HT-29 (cell line): ENCODE measurements around the gene FNIP2. TPM values are rescaled to one million over a fixed set of nuclear protein-coding genes. Genes with fewer than 3 reads are reported as not detected.
"Not testable (repeated sequence)": the region's sequence is repeated elsewhere in the genome, so short reads cannot be mapped to it uniquely, and the experiment has no call there.

ENCODE experiments used
- DNase-seq: peaks from one replicate; pipeline ENCODE4 v3.0.0-alpha.2; 2015; ENCODE audit warnings: low spot score
- total RNA-seq: library from RNA; depleted of rRNA; stranded (reverse); fragments of >200 nt; shearing (Covaris generic); gene quantifications from 2 replicates; pipeline ENCODE4 v1.2.3, GENCODE V29; 2014

Gene FNIP2
- total RNA-seq, 1 experiment from 2014 or later: 15.1 TPM

DNA sequence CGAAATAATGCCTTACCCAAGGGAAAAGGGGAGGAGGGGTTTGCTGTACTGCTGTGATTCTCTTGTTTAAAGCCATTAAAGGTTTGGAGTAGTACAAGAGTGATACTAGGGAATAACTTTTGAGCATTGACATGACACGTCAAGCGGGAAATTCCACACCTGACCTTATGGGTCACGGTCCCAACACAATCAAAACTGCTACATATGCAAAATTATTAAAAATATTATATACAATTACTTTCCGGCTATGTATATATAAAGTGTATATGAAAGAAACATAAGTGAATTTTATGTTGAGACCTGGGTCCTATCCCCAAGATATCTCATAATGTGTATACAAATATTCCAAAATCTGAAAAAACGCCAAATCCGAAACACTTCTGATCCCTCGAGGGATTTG is 21.0 kb downstream of the FNIP2 start:
- no peak for DNase-seq

DNA sequence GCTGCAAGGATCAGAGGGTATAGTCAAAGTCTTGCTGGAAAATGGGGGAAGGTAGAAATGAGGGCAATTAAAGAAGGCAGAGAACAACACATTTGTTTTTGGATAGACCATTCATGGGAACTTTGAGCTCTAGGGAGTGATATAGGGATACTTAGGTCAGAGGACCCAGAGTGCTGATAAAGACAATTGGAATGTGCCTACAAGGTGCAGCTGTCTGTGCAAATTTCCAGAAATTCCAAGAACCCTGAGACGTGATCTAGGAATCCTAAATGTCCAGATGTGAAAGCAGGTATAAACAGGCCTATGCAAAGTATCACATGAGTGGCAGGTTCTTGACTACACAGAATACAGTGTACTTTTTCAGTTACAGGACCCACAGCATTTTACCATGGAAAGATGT is 24.2 kb downstream of the FNIP2 start:
- no peak for DNase-seq

DNA sequence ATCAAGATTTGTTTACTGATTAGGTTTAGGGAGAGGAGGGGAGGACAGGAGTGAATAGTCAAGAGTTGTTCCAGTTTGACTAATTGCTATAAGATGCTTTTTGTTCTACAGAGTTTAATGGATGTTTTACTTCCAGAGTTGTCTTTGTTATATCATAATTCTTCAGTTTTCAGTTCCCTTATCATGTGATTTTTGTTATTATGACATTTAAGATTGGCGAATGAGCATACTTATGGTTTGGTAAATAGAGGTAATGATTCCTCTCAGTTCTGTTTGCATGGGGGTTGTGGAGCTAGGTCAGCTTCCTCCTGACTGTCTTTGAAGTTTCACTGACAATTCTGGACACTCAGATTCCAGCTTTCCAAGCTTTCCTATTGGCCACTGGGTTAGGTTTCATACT is 24.6 kb downstream of the FNIP2 start:
- DNase-seq: not testable (repeated sequence)

DNA sequence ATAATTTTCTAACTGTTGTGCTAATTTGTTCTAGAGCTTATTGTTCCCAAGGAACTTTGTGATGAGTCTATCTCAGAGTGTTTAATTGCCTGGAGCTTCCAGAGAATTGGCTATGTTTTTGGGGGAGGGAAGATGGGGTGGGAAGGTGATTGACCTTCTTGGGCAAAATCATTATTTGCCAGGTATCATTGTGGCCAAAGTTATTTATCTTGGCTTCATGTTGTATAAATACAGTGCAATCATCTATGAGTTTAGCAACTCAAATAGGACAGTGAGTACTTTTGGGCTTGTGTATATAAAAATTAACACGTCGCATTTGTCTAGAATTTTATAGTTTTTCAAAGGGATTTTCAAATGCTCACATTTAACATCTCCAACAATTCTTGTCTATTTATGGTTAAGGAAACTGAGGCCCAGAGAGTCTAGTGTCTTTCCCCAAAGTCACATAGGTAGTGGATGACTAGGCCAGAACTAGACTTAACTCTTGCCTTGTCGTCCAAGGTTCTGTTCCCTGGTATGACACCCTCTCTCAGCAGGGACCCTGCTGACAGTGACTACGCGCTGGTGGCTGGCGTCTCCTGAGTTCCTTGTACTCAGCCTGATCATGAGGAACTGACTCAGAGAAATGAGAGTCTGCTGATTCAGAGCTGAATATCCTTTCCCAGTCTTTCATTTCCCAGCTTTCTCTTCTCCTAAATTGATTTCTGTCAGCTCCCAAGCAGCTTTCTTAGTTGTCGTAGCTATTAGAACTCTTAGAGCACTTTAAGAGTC is 27.7 kb downstream of the FNIP2 start:
- DNase-seq: no peak

DNA sequence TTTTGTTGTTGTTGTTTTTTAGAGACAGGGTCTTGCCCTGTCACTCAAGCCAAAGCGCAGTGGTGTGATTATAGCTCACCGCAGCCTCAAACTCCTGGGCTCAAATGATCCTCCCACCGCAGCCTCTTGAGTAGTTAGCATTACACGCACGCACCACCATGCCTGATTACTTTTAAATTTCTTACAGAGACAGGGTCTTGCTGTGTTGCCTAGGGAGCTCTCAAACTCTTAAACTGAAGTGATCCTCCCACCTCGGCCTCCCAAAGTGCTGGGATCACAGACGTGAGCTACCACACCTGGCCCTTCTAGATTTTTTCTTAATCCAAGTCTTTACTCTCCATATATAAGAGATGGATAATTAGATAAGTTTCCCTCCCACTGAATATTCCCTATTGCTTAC is 29.2 kb downstream of the FNIP2 start:
- no peak for DNase-seq

DNA sequence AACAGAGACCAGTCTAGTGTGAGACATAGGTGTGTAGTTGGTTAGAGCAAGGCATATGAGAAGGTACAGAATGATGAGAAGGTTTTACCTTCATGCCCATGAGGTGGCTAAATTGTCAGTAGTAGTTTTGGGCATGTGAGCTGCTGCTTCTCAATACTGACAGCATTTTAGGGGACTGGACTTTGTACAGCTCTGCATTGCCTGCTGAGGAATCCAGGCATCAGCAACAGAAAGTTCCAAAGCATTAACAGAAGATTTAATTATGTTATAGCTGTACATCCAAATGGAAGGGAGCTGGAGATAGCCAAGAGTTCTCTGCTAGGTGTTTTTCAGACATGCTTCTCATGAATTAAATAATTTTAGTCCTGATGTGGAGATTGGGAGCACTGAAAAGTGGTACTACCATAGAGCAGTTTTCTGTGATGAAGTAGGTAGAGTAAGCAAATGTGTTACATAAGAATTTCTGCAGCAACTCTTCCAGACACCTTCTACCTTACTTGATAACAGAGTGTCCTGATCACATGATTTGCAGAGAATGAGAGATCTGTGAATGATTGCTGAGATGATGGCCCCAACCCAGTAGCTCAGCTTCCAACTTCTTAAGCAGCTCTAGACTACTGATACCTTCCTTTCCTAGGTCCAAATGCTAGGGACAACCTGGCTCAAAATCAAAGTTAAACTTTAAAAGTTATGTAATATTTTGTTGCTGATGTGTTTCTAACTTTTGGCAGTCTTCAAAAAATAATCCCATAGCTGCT is 30.4 kb downstream of the FNIP2 start:
- no peak for DNase-seq

DNA sequence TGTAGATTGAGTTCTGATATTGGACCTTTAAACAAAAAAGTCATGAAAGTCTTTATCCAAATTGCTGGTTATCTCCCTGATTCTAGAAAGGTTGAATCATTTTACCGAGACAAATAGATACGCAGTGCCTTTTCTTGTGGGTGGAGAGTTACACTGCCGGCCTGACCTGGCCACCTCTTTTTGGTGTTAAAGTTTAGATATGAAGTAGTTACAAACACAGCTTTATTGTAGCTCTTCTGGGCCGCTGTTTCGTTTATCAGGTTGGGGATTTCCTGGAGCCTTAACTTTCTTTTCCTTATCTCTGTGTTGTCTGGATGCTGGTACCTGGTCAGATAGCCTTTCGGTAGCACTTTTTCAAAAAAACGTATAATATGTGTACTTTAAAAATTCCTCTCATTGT is 31.0 kb downstream of the FNIP2 start:
- no peak for DNase-seq

DNA sequence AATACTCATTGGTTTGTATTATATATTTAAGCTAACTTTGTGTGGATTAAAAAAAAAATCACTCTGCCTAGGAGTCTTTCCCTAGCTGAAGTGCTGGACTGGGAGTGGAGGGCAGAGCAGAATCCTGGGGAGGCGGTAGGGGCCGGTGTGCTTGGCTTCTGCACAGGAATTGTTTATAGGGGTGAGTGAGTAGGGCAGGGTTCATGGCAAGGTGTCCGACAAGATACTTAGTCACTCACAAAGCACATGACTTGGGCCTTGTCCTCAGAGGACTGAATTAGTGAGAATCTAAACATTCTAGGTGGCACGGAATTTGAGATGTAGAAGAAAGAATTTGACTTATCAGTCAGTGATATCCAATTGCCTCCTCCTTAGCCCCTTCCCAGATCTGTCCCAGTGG is 32.2 kb downstream of the FNIP2 start:
- peak; percentile 21 for DNase-seq

DNA sequence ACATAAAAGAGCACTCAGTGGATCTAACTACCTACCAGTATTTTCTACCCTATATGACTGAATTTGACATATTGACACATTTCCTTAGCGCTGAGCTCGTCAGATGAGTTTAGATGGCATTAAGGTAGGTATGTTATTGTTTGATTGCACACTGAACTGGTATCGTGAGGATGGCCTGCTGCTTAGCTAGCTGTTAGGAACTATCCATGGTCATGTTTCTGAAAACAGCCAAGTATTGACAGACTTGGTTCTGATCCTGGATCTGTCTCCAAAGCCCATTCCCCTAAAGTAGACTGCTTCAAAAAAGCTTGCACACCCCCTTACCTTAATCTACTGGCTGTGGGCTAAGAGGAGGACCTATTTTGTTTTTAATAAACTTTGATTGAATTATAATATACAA is 32.9 kb downstream of the FNIP2 start:
- DNase-seq: no peak

DNA sequence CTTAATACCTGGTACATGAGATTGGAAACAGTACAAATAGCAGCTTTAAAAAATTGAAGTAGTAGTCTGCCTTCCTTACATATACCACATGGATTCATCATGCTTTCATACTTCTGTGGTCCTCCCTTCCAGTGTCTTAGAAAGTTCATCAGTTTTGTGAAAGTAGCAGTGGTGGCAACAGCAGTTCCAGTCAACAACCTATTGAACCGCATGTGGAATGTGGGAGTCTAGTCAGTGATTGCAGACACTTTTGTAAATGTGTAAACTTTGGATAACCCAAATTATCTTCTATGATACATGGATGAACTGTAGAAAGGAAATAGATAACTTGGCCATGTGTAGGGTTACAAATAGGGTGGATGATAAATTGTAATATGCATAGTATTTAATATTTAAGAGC is 34.1 kb downstream of the FNIP2 start:
- no peak for DNase-seq

DNA sequence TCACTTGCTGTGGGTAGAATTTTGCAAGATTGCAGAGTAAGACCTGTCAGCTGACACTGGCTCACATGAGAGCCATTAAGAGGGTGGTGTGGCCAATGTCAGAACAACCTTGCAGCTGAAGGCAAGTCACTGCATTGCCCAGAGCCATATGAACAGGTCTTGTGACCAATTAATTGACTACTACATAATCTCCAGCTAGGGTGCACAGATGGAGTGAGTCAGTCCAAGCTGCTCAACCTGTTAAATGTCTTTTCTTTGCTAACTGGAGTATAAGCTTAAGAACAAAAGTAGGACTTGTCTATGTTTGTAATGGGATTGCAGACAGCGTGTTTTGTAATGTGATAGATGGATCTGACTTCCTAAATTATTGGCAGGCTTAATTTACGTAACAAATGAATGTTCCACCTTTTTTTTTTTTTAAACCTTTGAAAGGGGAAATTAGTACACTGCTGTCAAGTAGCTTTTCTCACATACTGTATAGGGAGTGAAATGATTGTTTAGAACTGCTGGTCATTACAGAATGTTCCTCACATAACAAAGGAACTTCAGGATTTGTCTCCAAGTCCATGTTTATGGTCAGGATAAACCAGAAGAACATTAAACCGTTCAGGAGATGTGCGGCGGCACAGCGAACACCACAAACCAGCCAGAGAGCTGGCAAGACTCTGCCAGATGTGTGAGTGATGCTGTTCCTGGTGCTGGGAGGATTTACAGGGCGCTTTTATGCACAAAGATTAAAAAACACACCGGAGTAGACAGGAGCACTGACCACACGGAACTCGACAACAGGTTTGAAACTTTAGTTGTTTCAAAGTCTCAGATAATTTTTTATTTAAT is 37.0 kb downstream of the FNIP2 start:
- peak; percentile 50 for DNase-seq

- DNase-seq: no peak
Observed at GRCh38 chr4:158807691-158808090, 38.9 kb downstream of the FNIP2 start.

- DNase-seq: no peak
Observed at GRCh38 chr4:158808399-158808798, 39.6 kb downstream of the FNIP2 start.

- not testable (repeated sequence) for DNase-seq
Observed at GRCh38 chr4:158809208-158809607, 40.4 kb downstream of the FNIP2 start.

DNA sequence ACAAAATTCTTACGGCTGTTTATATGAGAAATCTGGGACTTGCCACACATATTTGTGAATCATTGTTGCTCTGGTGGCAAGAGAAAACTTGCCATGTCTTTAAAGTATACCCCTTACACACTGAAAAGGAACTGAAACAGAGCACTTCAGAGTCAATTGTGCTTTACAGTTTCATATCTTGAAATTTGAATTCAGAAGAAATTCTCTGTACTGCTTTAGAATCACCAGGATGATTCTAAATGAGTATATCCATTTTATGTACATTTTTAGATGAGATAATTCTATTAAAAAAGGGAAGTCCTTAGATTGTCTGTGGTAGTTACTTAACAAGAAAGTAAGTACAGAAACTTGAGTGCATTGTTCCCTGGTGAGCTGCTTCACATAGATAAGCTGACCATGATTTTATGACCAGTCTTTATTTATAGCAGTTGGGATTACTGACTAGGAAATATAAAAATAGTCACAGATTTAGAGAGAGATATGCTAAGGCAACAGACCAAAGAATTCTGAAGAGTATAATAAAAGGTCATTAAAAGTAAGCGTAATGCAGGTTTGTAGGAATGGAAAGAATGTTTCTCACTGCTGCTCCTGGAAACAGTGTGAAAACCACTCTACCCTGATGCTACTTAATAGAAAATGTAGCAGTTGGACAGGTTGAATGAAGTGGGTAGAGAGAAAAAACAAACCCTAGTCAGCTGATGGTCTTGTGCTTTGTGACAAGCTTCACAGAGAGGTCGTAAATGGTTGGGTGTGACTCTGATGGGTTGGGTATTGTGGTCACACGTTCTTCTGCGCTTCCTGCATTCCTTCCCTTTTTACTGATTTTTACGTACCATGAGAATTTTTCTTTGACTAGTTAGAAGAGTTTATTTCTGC is 41.0 kb downstream of the FNIP2 start:
- peak; percentile 73 for DNase-seq

- peak; percentile 68 for DNase-seq
Observed at GRCh38 chr4:158810487-158811215, 41.8 kb downstream of the FNIP2 start.

DNA sequence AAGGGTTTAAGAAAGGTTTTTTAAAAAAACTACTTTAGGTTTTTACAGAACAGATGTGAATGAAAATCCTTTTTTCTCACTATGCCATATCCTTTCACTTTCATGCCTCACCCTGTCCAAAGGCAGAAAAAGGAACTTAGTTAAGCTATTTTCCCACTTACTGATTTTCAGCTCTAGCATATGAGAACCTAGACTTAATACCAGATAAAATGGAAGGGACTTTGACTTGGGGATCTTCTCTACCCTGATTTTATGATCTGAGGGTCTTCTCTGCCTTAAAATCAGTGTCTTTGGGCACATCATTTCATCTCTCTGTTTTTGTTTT is 42.4 kb downstream of the FNIP2 start:
- DNase-seq: no peak

- no peak for DNase-seq
Observed at GRCh38 chr4:158811704-158812103, 42.9 kb downstream of the FNIP2 start.

DNA sequence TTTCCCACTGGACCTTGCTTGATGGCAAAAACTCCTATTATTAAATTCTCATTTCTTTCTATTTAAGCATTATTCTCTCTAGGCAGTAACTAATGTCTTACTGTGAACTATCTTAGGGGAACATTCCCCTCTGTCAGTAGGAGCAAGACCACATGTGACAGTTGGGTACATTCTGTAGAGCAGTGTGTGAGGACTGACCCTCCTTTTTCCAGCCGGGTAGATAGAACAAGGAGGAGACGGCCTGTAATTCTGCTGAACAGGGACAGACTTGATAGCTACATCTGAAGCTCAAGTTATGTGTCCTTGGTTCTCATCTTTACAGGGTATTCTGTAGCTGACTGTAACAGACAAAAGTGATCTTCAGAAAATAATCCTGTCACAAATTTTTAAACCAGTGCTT is 43.3 kb downstream of the FNIP2 start:
- no peak for DNase-seq

GRCh38 chr4:158812543-158812942 is 43.7 kb downstream of the FNIP2 start:
- no peak for DNase-seq

- DNase-seq: no peak
Observed at GRCh38 chr4:158813113-158813512, 44.3 kb downstream of the FNIP2 start.
